ENCODE results near the gene ESRRA. TPM values are rescaled to one million over a fixed set of nuclear protein-coding genes. Genes with fewer than 3 reads are reported as not detected.

The ESRRA gene
- total RNA-seq, 1 experiment from 2014 or later = 61.0 TPM

DNA sequence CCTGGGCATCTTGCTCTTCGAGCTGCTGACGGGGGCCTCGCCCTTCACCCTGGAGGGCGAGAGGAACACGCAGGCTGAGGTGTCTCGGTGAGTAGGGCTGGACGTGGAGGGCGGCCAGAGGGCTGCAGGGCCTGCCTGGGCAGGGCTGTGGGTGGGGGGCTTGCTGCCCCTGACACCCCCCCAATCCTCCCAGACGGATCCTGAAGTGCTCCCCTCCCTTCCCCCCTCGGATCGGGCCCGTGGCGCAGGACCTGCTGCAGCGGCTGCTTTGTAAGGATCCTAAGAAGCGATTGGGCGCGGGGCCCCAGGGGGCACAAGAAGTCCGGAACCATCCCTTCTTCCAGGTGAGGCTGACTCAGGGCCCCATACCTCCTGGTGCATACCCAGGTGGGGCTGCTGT, 56.3 kb downstream of the ESRRA start:
- H3K9me3 ChIP-seq (ENCODE audit: insufficient read depth, low read depth) = no peaks in the 10 kb centered on the region
- H3K27me3 ChIP-seq (ENCODE audit: insufficient read depth, low read depth) = no peaks in the 10 kb centered on the region
- ChIA-PET CTCF (no interaction called here), POLR2A (ENCODE audit: unreplicated experiment) (no interaction called here)
- peaks cover 6% of the 10 kb centered on the region; the same call in 1 of the 2 replicates for H4K20me1 ChIP-seq (ENCODE audit: insufficient read depth)
- no peak for DNase-seq
- H3K4me2 ChIP-seq = no peak overlapping the region
- H3K9me2 ChIP-seq (ENCODE audit: insufficient read depth) = no peaks in the 10 kb centered on the region
- no TSS peak for BruUV-seq (replicated peaks)
- intact Hi-C loops (cut with micrococcal nuclease; ENCODE audit: unreplicated experiment) = no loop called here
- no peak overlapping the region for H3K27ac ChIP-seq
- H3F3A ChIP-seq (ENCODE audit: insufficient read depth, low read depth) = peaks cover 33% of the 10 kb centered on the region
- H3K36me3 ChIP-seq (ENCODE audit: low read depth) = peaks cover 37% of the 10 kb centered on the region; the same call in 1 of the 2 replicates
- H3K79me2 ChIP-seq (ENCODE audit: low read depth) = peaks cover 18% of the 10 kb centered on the region
- H3K4me3 ChIP-seq = no peak overlapping the region
- H3K4me1 ChIP-seq (replicated peaks; ENCODE audit: insufficient read depth) = peaks cover 37% of the 10 kb centered on the region
- no peak overlapping the region for H2AFZ ChIP-seq
- TF ChIP-seq, protein P1, sequence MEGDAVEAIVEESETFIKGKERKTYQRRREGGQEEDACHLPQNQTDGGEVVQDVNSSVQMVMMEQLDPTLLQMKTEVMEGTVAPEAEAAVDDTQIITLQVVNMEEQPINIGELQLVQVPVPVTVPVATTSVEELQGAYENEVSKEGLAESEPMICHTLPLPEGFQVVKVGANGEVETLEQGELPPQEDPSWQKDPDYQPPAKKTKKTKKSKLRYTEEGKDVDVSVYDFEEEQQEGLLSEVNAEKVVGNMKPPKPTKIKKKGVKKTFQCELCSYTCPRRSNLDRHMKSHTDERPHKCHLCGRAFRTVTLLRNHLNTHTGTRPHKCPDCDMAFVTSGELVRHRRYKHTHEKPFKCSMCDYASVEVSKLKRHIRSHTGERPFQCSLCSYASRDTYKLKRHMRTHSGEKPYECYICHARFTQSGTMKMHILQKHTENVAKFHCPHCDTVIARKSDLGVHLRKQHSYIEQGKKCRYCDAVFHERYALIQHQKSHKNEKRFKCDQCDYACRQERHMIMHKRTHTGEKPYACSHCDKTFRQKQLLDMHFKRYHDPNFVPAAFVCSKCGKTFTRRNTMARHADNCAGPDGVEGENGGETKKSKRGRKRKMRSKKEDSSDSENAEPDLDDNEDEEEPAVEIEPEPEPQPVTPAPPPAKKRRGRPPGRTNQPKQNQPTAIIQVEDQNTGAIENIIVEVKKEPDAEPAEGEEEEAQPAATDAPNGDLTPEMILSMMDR (conservative IDR thresholded peaks at IDR 0.05) = no peak
- TF ChIP-seq EZH2 (IDR thresholded peaks at IDR 0.05; ENCODE audit: low read depth) = no peak

DNA sequence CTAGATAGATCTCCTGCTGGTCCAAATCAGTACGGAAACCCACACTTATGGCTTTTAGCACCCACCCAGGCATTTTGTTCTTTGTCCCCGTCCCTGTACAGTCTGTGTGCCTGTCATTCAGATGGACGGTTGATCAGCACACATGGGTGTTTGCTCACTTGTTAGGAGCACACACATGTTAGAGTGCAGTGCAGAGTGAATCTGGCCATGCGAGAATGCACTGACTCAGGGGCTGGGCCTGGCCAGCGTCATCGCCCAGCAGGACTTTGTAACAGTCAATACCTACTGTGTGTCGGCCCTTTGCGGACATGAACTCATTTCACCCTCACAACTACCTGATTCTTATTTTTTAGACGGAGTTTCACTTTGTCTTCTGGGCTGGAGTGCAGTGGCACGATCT, 57.0 kb downstream of the ESRRA start:
- no peak for DNase-seq
- ChIA-PET CTCF (no interaction called here), POLR2A (ENCODE audit: unreplicated experiment) (no interaction called here)
- Histone ChIP-seq H3K9me3 (ENCODE audit: insufficient read depth, low read depth) (no peaks in the 10 kb centered on the region), H3K27ac (no peak overlapping the region), H3K4me2 (no peak overlapping the region), H3F3A (ENCODE audit: insufficient read depth, low read depth) (peaks cover 35% of the 10 kb centered on the region), H4K20me1 (ENCODE audit: insufficient read depth) (peaks cover 9% of the 10 kb centered on the region; the same call in 1 of the 2 replicates), H3K4me3 (no peak overlapping the region), H2AFZ (no peak overlapping the region), H3K9me2 (ENCODE audit: insufficient read depth) (no peaks in the 10 kb centered on the region), H3K4me1 (replicated peaks; ENCODE audit: insufficient read depth) (peaks cover 35% of the 10 kb centered on the region), H3K79me2 (ENCODE audit: low read depth) (peaks cover 18% of the 10 kb centered on the region), H3K27me3 (ENCODE audit: insufficient read depth, low read depth) (no peaks in the 10 kb centered on the region), H3K36me3 (ENCODE audit: low read depth) (peaks cover 39% of the 10 kb centered on the region)
- intact Hi-C loops (cut with micrococcal nuclease; ENCODE audit: unreplicated experiment) = no loop called here
- BruUV-seq (replicated peaks) = no TSS peak
- TF ChIP-seq, protein P1 (conservative IDR thresholded peaks at IDR 0.05) = no peak
- TF ChIP-seq EZH2 (IDR thresholded peaks at IDR 0.05; ENCODE audit: low read depth) = no peak

DNA sequence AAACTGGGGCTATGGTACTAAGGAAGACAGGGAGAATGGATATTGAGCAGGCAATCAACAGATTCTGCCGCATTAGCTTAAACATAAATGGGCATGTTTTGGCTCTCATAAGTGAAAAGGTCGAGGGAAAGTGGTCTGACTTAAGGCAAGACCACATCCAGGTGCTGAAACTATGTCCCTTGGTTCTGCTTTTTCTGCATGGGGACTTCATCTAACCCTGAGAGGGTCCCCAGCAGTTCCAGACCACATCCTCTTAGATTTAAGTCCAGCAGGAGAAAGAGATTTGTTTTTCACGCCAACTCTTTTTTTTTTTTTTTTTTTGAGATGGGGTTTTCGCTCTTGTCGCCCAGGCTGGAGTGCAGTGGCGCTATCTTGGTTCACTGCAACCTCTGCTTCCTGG, 59.1 kb downstream of the ESRRA start:
- H2AFZ ChIP-seq = no peak overlapping the region
- no TSS peak for BruUV-seq (replicated peaks)
- POLR2A ChIA-PET (ENCODE audit: unreplicated experiment) = no interaction called here
- TF ChIP-seq, protein P1 (conservative IDR thresholded peaks at IDR 0.05) = no peak
- no peak for TF ChIP-seq EZH2 (IDR thresholded peaks at IDR 0.05; ENCODE audit: low read depth)
- CTCF ChIA-PET = interaction anchor here (0.7 kb wide), 1 partner anchor 161 kb away, joined by 3 read pairs; no protein-coding TSS in a partner anchor
- peaks cover 20% of the 10 kb centered on the region for H3K4me1 ChIP-seq (replicated peaks; ENCODE audit: insufficient read depth)
- H3K27me3 ChIP-seq (ENCODE audit: insufficient read depth, low read depth) = no peaks in the 10 kb centered on the region
- no peaks in the 10 kb centered on the region for H3K9me2 ChIP-seq (ENCODE audit: insufficient read depth)
- no peak for DNase-seq
- H3K4me3 ChIP-seq = no peak overlapping the region
- intact Hi-C loops (cut with micrococcal nuclease; ENCODE audit: unreplicated experiment) = no loop called here
- peaks cover 11% of the 10 kb centered on the region; the same call in 1 of the 2 replicates for H4K20me1 ChIP-seq (ENCODE audit: insufficient read depth)
- peaks cover 47% of the 10 kb centered on the region for H3K36me3 ChIP-seq (ENCODE audit: low read depth)
- no peak overlapping the region for H3K27ac ChIP-seq
- H3K4me2 ChIP-seq = no peak overlapping the region
- H3K9me3 ChIP-seq (ENCODE audit: insufficient read depth, low read depth) = no peaks in the 10 kb centered on the region
- H3F3A ChIP-seq (ENCODE audit: insufficient read depth, low read depth) = peaks cover 32% of the 10 kb centered on the region
- peaks cover 15% of the 10 kb centered on the region for H3K79me2 ChIP-seq (ENCODE audit: low read depth)
